HCT116 (cell line): ENCODE data around the gene ELN. TPM values are rescaled to one million over a fixed set of nuclear protein-coding genes. Genes with fewer than 3 reads are reported as not detected.

Source experiments
- ATAC-seq: fragments of 200-7000 bp; cut with Tn5 transposase; 2 replicates; pipeline ENCODE4 v1.9.1; 2020; ENCODE audit warnings: mild to moderate bottlenecking, moderate library complexity
- BruUV-seq: library from RNA; stranded (reverse); fragments of 400-500 nt; replicated peaks from 2 replicates; lab custom pipeline; 2021; lab: Mats Ljungman, UMichigan
- CTCF ChIA-PET: fragments of 300-600 bp; sonication (Branson Sonifier 250); formaldehyde crosslinking; loops from one replicate; lab custom pipeline; 2021; ENCODE audit warnings: antibody characterized with exemption; lab: Charles Lee
- POLR2A ChIA-PET: fragments of 300-600, 350-600 bp; sonication (Branson Sonifier 250); formaldehyde crosslinking; loops from one replicate; lab custom pipeline; 2021; ENCODE audit warnings: antibody characterized with exemption; lab: Charles Lee
- RAD21 ChIA-PET, 2 experiments: fragments of 300-600 bp; sonication (Branson Sonifier 250); formaldehyde crosslinking; loops; one replicate each; lab custom pipeline; 2023; ENCODE audit warnings: low total read pairs in 2 of 2; ENCODE audit not compliant: uncharacterized antibody in 2 of 2, unreplicated experiment in 2 of 2, low non-redundant PET in 1 of 2; lab: Charles Lee
- DNase-seq: peaks from one replicate; pipeline ENCODE4 v3.0.0-alpha.2; 2010; ENCODE audit warnings: low read depth, low spot score
- H2AFZ ChIP-seq: fragments of 200-600 bp; shearing (Covaris generic), sonication (generic); 2 replicates; pipeline ENCODE4 v1.6.1; 2017; ENCODE audit warnings: low read depth, mixed run types, mixed read lengths, antibody characterized with exemption, low read length; ENCODE audit not compliant: poor library complexity, severe bottlenecking
- H3K27ac ChIP-seq: 2 replicates; pipeline ENCODE4 v1.5.1; 2012; ENCODE audit warnings: low read depth, low read length
- H3K27me3 ChIP-seq: fragments of 200-600 bp; sonication (generic); 2 replicates; pipeline ENCODE4 v1.6.1; 2016; ENCODE audit warnings: mixed run types, low read length, mixed read lengths; ENCODE audit not compliant: insufficient read depth
- H3K36me3 ChIP-seq, 2 experiments: fragments of 200-500 bp in 1 of 2; fragments of 200-600 bp in 1 of 2; sonication (Bioruptor generic) in 1 of 2; sonication (generic) in 1 of 2; 2 replicates each; pipeline versions ENCODE4 v1.5.1 to v1.6.1; 2014 to 2016; ENCODE audit warnings: low read length in 2 of 2, inconsistent platforms in 1 of 2, mixed read lengths in 1 of 2, mixed run types in 1 of 2; ENCODE audit not compliant: insufficient read depth in 2 of 2, control insufficient read depth in 1 of 2
- H3K4me1 ChIP-seq, 2 experiments: fragments of 200-600 bp in 1 of 2; sonication (generic) in 1 of 2; 2 replicates each; pipeline versions ENCODE4 v1.5.1 to v1.6.1; 2012 to 2017; ENCODE audit warnings: low read length in 2 of 2, inconsistent platforms in 1 of 2, mild to moderate bottlenecking in 1 of 2, mixed read lengths in 1 of 2, mixed run types in 1 of 2, moderate library complexity in 1 of 2; ENCODE audit not compliant: insufficient read depth in 2 of 2, control insufficient read depth in 1 of 2
- H3K4me2 ChIP-seq: fragments of 200-600 bp; sonication (generic); 2 replicates; pipeline ENCODE4 v1.6.1; 2017; ENCODE audit warnings: mixed run types, low read length, mixed read lengths
- H3K4me3 ChIP-seq, 2 experiments: fragments of 200-600 bp in 1 of 2; sonication (generic) in 1 of 2; replicated peaks in 1 of 2; 2 replicates each; pipeline ENCODE4 v1.5.1; 2011 to 2016; ENCODE audit warnings: low read length in 2 of 2, control low read depth in 1 of 2, low read depth in 1 of 2, mild to moderate bottlenecking in 1 of 2, mixed read lengths in 1 of 2, mixed run types in 1 of 2
- H3K79me2 ChIP-seq: fragments of 200-600 bp; sonication (generic); 2 replicates; pipeline ENCODE4 v1.6.1; 2017; ENCODE audit warnings: mild to moderate bottlenecking, mixed run types, low read length, moderate library complexity, mixed read lengths; ENCODE audit not compliant: insufficient read depth
- H3K9ac ChIP-seq: fragments of 200-600 bp; sonication (generic); 2 replicates; pipeline ENCODE4 v1.6.1; 2016; ENCODE audit warnings: low read length, mixed read lengths
- H3K9me2 ChIP-seq: fragments of 200-600 bp; sonication (generic), shearing (Covaris generic); 2 replicates; pipeline ENCODE4 v1.6.1; 2017; ENCODE audit warnings: mixed run types, mild to moderate bottlenecking, moderate library complexity; ENCODE audit not compliant: insufficient read depth
- H3K9me3 ChIP-seq, 2 experiments: fragments of 200-500 bp in 1 of 2; fragments of 200-600 bp in 1 of 2; sonication (Bioruptor generic) in 1 of 2; sonication (generic) in 1 of 2; 2 replicates each; pipeline ENCODE4 v1.6.1; 2014 to 2017; ENCODE audit warnings: low read length in 2 of 2, mixed read lengths in 2 of 2, inconsistent platforms in 1 of 2, low read depth in 1 of 2, mild to moderate bottlenecking in 1 of 2, mixed run types in 1 of 2, moderate library complexity in 1 of 2; ENCODE audit not compliant: control insufficient read depth in 1 of 2, insufficient read depth in 1 of 2
- H4K20me1 ChIP-seq: fragments of 200-600 bp; sonication (generic), shearing (Covaris generic); 2 replicates; pipeline ENCODE4 v1.6.1; 2017; ENCODE audit warnings: mixed run types, mild to moderate bottlenecking, moderate library complexity; ENCODE audit not compliant: insufficient read depth
- CEBPB ChIP-seq: IDR thresholded peaks from 2 replicates; pipeline ENCODE4 v1.6.1; 2012; ENCODE audit warnings: low read depth
- CTCF ChIP-seq, 3 experiments: fragments of 200-600 bp in 1 of 3; sonication (generic) in 1 of 3; IDR thresholded peaks in 2 of 3; conservative IDR thresholded peaks in 1 of 3; 2 replicates each; pipeline ENCODE4 v1.5.1; 2012 to 2017; ENCODE audit warnings: low read depth in 2 of 3, low read length in 2 of 3, antibody characterized with exemption in 1 of 3, borderline replicate concordance in 1 of 3, control low read depth in 1 of 3, mild to moderate bottlenecking in 1 of 3, mixed read lengths in 1 of 3, mixed run types in 1 of 3, moderate library complexity in 1 of 3; ENCODE audit not compliant: insufficient read depth in 1 of 3
- ELF1 ChIP-seq: IDR thresholded peaks from 2 replicates; pipeline ENCODE4 v1.6.1; 2012; ENCODE audit warnings: low read depth, borderline replicate concordance
- EZH2 ChIP-seq: fragments of 200-600 bp; sonication (generic); IDR thresholded peaks from 2 replicates; pipeline ENCODE4 v1.6.1; 2017; ENCODE audit warnings: antibody characterized with exemption, mixed run types
- EZH2phosphoT487 ChIP-seq: fragments of 200-600 bp; IDR thresholded peaks from 2 replicates; pipeline ENCODE4 v1.6.1; 2018; ENCODE audit warnings: antibody characterized with exemption, borderline replicate concordance
- FOSL1 ChIP-seq: IDR thresholded peaks from 2 replicates; pipeline ENCODE4 v1.6.1; 2012; ENCODE audit warnings: low read depth
- MAX ChIP-seq: IDR thresholded peaks from 2 replicates; pipeline ENCODE4 v1.6.1; 2012
- POLR2A ChIP-seq: IDR thresholded peaks from 2 replicates; pipeline ENCODE4 v1.7.0; 2011; ENCODE audit warnings: borderline replicate concordance; ENCODE audit not compliant: insufficient read depth, insufficient read length; ENCODE audit errors: extremely low read depth
- POLR2AphosphoS5 ChIP-seq: IDR thresholded peaks from 2 replicates; pipeline ENCODE4 v1.6.1; 2011; ENCODE audit warnings: mild to moderate bottlenecking, low read depth, low read length, moderate library complexity
- RAD21 ChIP-seq: IDR thresholded peaks from 2 replicates; pipeline ENCODE4 v1.6.1; 2012; ENCODE audit warnings: low read depth, mild to moderate bottlenecking
- SRF ChIP-seq: IDR thresholded peaks from 2 replicates; pipeline ENCODE4 v1.6.1; 2012; ENCODE audit warnings: low read depth
- TCF7L2 ChIP-seq: IDR thresholded peaks from 2 replicates; pipeline ENCODE4 v1.7.0; 2011; ENCODE audit warnings: borderline replicate concordance, inconsistent platforms; ENCODE audit not compliant: insufficient read depth, insufficient read length; ENCODE audit errors: extremely low read depth
- YY1 ChIP-seq: IDR thresholded peaks from 2 replicates; pipeline ENCODE4 v1.6.1; 2011; ENCODE audit warnings: low read length, low read depth, moderate library complexity, mild to moderate bottlenecking; ENCODE audit not compliant: insufficient replicate concordance; ENCODE audit errors: extremely low read depth
- ZBTB33 ChIP-seq: IDR thresholded peaks from 2 replicates; pipeline ENCODE4 v1.6.1; 2011; ENCODE audit warnings: mild to moderate bottlenecking, low read length, moderate library complexity; ENCODE audit not compliant: insufficient replicate concordance; ENCODE audit errors: extremely low read depth
- ZFX ChIP-seq: fragments of 450-650 bp; IDR thresholded peaks from 2 replicates; pipeline ENCODE4 v1.6.1; 2017
- intact Hi-C: fragments of 100-400 bp; cut with micrococcal nuclease; formaldehyde crosslinking; loops from 2 replicates; pipeline ENCODE4 v1.10.0; 2022
- total RNA-seq: library from RNA; stranded (reverse); gene quantifications from one replicate; pipeline ENCODE4 v1.2.1, GENCODE V29; 2021; ENCODE audit not compliant: unreplicated experiment

ELN gene
- total RNA-seq, 1 experiment from 2014 or later: 0.17 TPM

GRCh38 chr7:74115326-74115725 is 87.4 kb downstream of the ELN start:
- no peaks in the 10 kb centered on the region for H3K9me3 ChIP-seq
- peaks cover 4% of the 10 kb centered on the region in 2 experiments; a peak in 3 of 4 replicates for H3K36me3 ChIP-seq
- no peaks in the 10 kb centered on the region for H3K79me2 ChIP-seq
- no peaks in the 10 kb centered on the region for H4K20me1 ChIP-seq
- ChIA-PET POLR2A (no interaction called here), RAD21 (no interaction called here), CTCF (no interaction called here)
- peak in 2 of 3 experiments; percentile 18 to 27; a peak in 2 of 6 replicates for TF ChIP-seq CTCF (IDR thresholded peaks at IDR 0.05 in 2 of 3, conservative IDR thresholded peaks at IDR 0.05 in 1 of 3; ENCODE audit: borderline replicate concordance in 1 of 3, insufficient read depth in 1 of 3, low read depth in 2 of 3, low read length in 2 of 3)
- TF ChIP-seq CEBPB: no peak
- peak; percentile 9; the same call in 1 of the 2 replicates for TF ChIP-seq RAD21
- no peak for TF ChIP-seq POLR2A
- TF ChIP-seq ELF1: no peak
- no peaks in the 10 kb centered on the region for H3K9me2 ChIP-seq
- no peak overlapping the region for H3K9ac ChIP-seq
- H3K4me1 ChIP-seq: no peaks in the 10 kb centered on the region
- no peak overlapping the region for H3K4me3 ChIP-seq
- no peaks in the 10 kb centered on the region for H3K27me3 ChIP-seq
- no peak overlapping the region for H2AFZ ChIP-seq
- intact Hi-C loops: no loop called here
- ATAC-seq (peak; percentile 53), DNase-seq (no peak)
- H3K4me2 ChIP-seq: no peak overlapping the region
- no peak overlapping the region for H3K27ac ChIP-seq
- no TSS peak for BruUV-seq

GRCh38 chr7:74116356-74116755 is 88.4 kb downstream of the ELN start:
- ChIA-PET POLR2A (no interaction called here), RAD21 (no interaction called here), CTCF (no interaction called here)
- no peaks in the 10 kb centered on the region for H3K9me2 ChIP-seq
- peaks cover 3 to 8% of the 10 kb centered on the region in 2 experiments; a peak in 2 of 4 replicates for H3K36me3 ChIP-seq
- intact Hi-C loops: no loop called here
- no TSS peak for BruUV-seq
- H3K9ac ChIP-seq: no peak overlapping the region
- H2AFZ ChIP-seq: no peak overlapping the region
- no peak overlapping the region for H3K4me2 ChIP-seq
- H3K79me2 ChIP-seq: no peaks in the 10 kb centered on the region
- no peaks in the 10 kb centered on the region for H3K4me1 ChIP-seq
- no peak overlapping the region for H3K4me3 ChIP-seq
- no peaks in the 10 kb centered on the region for H3K27me3 ChIP-seq
- ATAC-seq: no peak
- H3K9me3 ChIP-seq: no peaks in the 10 kb centered on the region
- no peak overlapping the region for H3K27ac ChIP-seq
- no peak for DNase-seq
- H4K20me1 ChIP-seq: no peaks in the 10 kb centered on the region
- no peak for TF ChIP-seq MAX
- no peak for TF ChIP-seq EZH2
- TF ChIP-seq ZFX: no peak
- no peak for TF ChIP-seq YY1
- no peak for TF ChIP-seq ZBTB33
- no peak for TF ChIP-seq EZH2phosphoT487
- no peak for TF ChIP-seq SRF
- TF ChIP-seq FOSL1: no peak
- no peak for TF ChIP-seq TCF7L2
- no peak for TF ChIP-seq CEBPB
- no peak for TF ChIP-seq RAD21
- TF ChIP-seq POLR2AphosphoS5: no peak
